HG03575 (cell line): ENCODE data around the gene THADA.
"Not testable (repeated sequence)": the region's sequence is repeated elsewhere in the genome, so short reads cannot be mapped to it uniquely, and the experiment has no call there.

ENCODE experiments used
- ATAC-seq: cut with Tn5 transposase; IDR thresholded peaks from one replicate; pipeline ENCODE4 v1.9.1; 2021; ENCODE audit not compliant: unreplicated experiment, insufficient number of reproducible peaks, low FRiP score; ENCODE audit errors: extremely low read depth

THADA gene

GRCh38 chr2:43455731-43456642 lies 139.9 kb downstream of the THADA start:
- ATAC-seq = no peak

GRCh38 chr2:43455296-43455695 lies 140.5 kb downstream of the THADA start:
- no peak for ATAC-seq

- no peak for ATAC-seq
Observed at GRCh38 chr2:43454791-43455190, 141.0 kb downstream of the THADA start.

GRCh38 chr2:43453179-43454170 lies 142.4 kb downstream of the THADA start:
- no peak for ATAC-seq

- ATAC-seq = no peak
Observed at GRCh38 chr2:43452318-43452731, 143.5 kb downstream of the THADA start.

- ATAC-seq = no peak
Observed at GRCh38 chr2:43450617-43451016, 145.2 kb downstream of the THADA start.

- no peak for ATAC-seq
Observed at GRCh38 chr2:43448822-43449110, 147.1 kb downstream of the THADA start.

- ATAC-seq = no peak
Observed at GRCh38 chr2:43448011-43448821, 147.6 kb downstream of the THADA start.

- ATAC-seq = not testable (repeated sequence)
Observed at GRCh38 chr2:43446755-43447154, 149.1 kb downstream of the THADA start.

GRCh38 chr2:43445781-43446180 lies 150.1 kb downstream of the THADA start:
- ATAC-seq = no peak

- ATAC-seq = no peak
Observed at GRCh38 chr2:43444989-43445645, 150.7 kb downstream of the THADA start.

GRCh38 chr2:43443282-43443681 lies 152.6 kb downstream of the THADA start:
- ATAC-seq = no peak

GRCh38 chr2:43441195-43441594 lies 154.6 kb downstream of the THADA start:
- ATAC-seq = no peak

GRCh38 chr2:43438858-43439655 lies 156.8 kb downstream of the THADA start:
- no peak for ATAC-seq

- no peak for ATAC-seq
Observed at GRCh38 chr2:43438342-43438741, 157.5 kb downstream of the THADA start.

- ATAC-seq = no peak
Observed at GRCh38 chr2:43437363-43437762, 158.5 kb downstream of the THADA start.

- ATAC-seq = no peak
Observed at GRCh38 chr2:43436431-43436830, 159.4 kb downstream of the THADA start.

- no peak for ATAC-seq
Observed at GRCh38 chr2:43435746-43436145, 160.1 kb downstream of the THADA start.
